Renal cortical epithelial cell (primary cell): ENCODE results near the gene TULP4. TPM values are rescaled to one million over a fixed set of nuclear protein-coding genes. Genes with fewer than 3 reads are reported as not detected.
"Not testable (repeated sequence)": the region's sequence is repeated elsewhere in the genome, so short reads cannot be mapped to it uniquely, and the experiment has no call there.

Experiments used
- DNase-seq: peaks from one replicate; pipeline ENCODE4 v3.0.0-alpha.2; 2011; ENCODE audit warnings: low read depth
- total RNA-seq: library from RNA; depleted of rRNA; stranded (reverse); fragments of >200 nt; gene quantifications from 2 replicates; pipeline ENCODE4 v1.2.3, GENCODE V29; 2014

TULP4 gene
- total RNA-seq, 1 donor from 2014 or later: 141 TPM

GRCh38 chr6:158557110-158557509, 244.8 kb downstream of the TULP4 start:
- not testable (repeated sequence) for DNase-seq

- DNase-seq: no peak
These were observed 245.7 kb downstream of the TULP4 start for GRCh38 chr6:158557927-158558326.

DNA sequence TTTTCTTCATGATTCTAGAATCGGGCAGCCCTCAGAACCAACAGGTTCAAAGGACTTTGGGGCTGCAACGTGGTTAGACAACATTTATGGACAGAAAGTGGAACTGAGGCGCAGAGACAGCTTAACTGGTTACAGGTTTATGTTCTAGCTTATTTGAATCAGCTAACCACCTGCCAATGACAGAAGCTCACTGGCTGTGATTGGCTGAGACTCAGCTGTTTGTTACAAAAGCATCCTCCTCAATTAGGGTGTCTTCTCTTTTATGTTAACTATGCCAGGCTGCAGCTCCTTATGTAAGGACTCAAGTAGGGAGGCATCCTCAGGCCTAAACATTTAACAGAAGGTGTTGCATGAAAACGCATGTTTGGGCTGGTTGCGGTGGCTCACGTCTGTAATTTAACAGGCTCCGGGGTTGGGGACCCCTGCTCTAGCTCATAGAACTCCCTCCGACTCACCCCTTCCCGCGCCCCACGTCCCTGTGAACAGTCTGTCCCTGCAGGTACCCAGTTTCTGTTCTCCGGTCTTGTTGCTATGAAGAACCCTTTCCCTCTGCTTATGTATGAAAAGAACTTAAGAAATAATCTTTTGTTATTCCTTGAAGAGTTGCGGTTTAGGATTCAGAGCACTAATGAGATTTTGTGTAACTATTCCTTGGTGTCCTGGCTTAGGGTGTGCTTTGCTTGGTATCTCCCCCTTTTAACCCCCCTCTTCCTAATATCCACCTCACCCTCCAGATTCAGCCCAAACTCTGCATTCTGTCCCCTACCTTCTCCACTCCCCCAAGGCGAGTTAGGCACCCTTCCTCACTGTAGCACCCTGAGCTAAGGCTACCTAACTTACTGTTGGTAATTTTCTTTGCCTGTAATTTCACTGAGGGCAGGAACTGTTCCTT, 246.4 kb downstream of the TULP4 start:
- no peak for DNase-seq

DNA sequence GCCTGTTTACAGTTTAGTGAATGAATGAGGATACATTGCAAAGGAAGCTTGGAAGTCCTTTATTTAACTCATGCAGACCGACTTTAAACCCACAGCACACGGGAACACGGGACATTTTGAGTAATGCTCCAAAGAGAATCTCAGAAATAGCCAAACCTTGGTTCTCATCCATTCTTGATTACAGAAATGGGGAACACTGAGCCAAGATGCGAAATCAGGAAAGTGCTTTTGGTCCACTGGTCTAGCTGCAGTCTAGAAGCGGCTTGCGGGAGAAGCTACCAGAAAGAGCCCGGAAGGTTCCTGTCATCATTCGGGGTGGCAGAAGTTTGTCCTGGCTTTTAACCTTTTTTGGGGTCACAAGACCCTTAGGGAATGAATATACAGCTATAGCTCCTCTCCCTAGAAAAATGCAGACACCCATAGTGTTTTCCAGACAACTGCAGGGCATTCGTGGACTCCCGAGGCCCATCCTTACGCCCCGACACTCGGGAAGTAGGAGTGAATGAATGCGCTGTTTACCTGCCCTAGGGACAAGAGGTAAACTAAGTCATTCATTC, 247.2 kb downstream of the TULP4 start:
- no peak for DNase-seq

- DNase-seq: peak; percentile 31
These were observed 247.9 kb downstream of the TULP4 start, which contains the start of gene TMEM181 for GRCh38 chr6:158559895-158560835. TSS of gene TMEM181 (plus strand) at chr6:158560091. CDS start at chr6:158560225, 134 bp downstream.

DNA sequence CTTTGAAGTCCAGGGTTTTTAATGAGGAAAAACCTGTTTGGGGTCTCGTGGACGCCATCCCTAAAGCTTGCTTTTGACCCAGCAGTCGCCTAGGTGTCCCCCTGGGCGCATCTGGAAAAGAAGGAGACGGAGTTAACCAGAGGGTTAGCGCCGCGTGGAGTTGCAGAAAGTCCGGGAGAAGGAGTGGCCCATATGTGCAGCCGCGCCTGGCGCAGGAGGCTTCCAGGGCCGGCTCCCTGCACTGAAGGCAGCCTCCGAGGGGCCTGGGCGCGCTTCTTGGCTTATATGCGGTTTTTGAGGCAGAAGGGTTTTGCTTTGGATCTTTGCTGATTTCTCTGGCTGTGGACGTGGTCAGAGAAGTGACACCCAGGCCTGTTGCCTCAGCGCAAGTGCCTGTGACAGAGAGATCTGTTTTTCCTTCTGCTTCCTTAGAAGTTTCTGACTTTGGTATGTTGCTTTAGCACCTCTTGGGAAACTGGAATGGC, 248.6 kb downstream of the TULP4 start:
- DNase-seq: no peak

Other genes starting within 250 kb of the TULP4 start
- 13.5 and 20.9 TPM in 2 replicates for gene SERAC1, start 144.2 kb upstream of the TULP4 start, total RNA-seq
- gene GTF2H5, start 144.1 kb upstream of the TULP4 start, total RNA-seq: 6.9 and 9.7 TPM in 2 replicates
- gene TMEM181, start 247.6 kb downstream of the TULP4 start, total RNA-seq: 25.0 and 40.2 TPM in 2 replicates